AG10803 (cell line): ENCODE measurements around the gene SPRED1.

ENCODE experiments used
- DNase-seq: peaks from one replicate; pipeline ENCODE4 v3.0.0; 2010; ENCODE audit warnings: low read depth
- H3K4me3 ChIP-seq: 2 replicates; pipeline ENCODE4 v1.5.1; 2011; ENCODE audit warnings: mild to moderate bottlenecking, low read length, control low read depth
- TF ChIP-seq, protein P1 (sequence below): conservative IDR thresholded peaks from 2 replicates; pipeline ENCODE4 v1.5.1; 2011; ENCODE audit warnings: mild to moderate bottlenecking, low read length, control low read depth, inconsistent platforms

SPRED1 gene

DNA sequence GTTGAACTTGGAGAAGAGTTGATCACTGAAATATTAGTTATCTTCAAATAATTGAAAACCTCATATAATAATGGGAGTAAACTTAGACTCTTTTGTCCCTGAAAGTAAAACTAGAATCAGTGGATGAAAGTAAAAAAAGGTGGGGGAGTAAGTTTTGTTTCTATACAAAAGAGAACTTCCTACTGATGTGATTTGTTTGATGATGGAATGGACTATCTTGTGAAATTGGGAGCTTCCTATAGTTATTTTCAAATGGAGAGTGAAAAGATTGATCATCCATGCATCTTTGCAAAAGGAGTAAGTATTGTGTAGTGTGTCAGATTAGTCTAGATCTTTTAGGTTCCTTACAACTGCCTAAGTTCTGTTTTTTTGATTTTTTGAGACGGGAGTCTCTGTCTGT, 28.4 kb downstream of the SPRED1 start:
- no peak overlapping the region for H3K4me3 ChIP-seq
- no peak for DNase-seq
- TF ChIP-seq, protein P1, sequence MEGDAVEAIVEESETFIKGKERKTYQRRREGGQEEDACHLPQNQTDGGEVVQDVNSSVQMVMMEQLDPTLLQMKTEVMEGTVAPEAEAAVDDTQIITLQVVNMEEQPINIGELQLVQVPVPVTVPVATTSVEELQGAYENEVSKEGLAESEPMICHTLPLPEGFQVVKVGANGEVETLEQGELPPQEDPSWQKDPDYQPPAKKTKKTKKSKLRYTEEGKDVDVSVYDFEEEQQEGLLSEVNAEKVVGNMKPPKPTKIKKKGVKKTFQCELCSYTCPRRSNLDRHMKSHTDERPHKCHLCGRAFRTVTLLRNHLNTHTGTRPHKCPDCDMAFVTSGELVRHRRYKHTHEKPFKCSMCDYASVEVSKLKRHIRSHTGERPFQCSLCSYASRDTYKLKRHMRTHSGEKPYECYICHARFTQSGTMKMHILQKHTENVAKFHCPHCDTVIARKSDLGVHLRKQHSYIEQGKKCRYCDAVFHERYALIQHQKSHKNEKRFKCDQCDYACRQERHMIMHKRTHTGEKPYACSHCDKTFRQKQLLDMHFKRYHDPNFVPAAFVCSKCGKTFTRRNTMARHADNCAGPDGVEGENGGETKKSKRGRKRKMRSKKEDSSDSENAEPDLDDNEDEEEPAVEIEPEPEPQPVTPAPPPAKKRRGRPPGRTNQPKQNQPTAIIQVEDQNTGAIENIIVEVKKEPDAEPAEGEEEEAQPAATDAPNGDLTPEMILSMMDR: no peak

DNA sequence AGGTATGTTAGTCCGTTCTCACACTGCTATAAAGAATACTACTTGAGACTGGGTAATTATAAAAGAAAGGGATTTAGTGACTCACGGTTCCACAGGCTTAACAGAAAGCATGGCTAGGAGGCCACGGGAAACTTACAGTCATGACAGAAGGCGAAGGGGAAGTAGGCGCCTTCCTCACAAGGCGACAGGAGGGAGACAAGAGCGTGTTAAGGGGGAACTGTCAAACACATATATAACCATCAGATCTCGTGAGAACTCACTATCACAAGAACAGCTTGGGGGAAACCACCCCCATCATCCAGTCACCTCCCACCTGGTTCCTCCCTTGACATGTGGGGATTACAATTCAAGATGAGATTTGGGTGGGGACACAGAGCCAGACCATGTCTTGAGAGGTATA, 30.4 kb downstream of the SPRED1 start:
- no peak for DNase-seq
- TF ChIP-seq, protein P1: no peak
- H3K4me3 ChIP-seq: no peak overlapping the region

DNA sequence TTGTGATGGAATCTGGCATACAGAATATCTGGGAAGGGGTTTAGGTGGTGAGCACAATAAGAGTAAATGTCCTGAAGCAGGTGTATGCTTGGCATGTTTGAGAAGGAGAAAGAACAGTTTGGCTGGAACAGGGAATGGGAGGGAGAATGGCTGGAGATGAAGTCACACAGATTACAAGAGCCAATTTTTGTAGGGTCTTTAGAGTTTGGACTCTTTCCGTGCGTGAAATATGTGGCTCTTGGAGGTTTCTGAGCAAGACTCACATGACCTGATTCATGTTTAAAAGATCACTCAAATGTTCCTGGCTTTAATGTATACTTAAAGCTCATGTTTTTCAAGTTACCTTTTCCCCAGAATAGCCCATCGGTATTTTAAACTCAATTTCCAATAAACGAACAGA, 32.8 kb downstream of the SPRED1 start:
- no peak for DNase-seq
- TF ChIP-seq, protein P1: no peak

DNA sequence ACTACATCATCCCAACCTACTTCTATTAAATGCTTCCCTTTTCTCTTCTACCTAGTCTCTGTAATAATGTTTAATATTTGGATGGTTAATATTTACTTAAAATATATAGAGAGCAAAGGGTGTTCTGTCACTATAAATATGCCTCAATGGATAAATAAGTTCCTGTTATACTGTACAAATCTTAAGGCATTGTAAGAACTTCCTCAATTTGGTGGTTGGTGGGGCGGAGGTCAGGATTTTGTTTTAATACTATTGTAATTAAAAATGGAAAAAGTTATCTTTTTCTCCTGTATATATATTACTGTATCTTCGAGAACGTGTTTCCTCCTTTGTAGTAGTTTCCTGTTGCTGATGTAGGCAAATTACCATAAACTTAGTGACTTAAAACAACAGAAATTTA, 41.5 kb downstream of the SPRED1 start:
- TF ChIP-seq, protein P1: no peak
- DNase-seq: no peak
- H3K4me3 ChIP-seq: no peak overlapping the region

More for the DNA sequence above, 32.8 kb downstream of the SPRED1 start:
- no peak overlapping the region for H3K4me3 ChIP-seq

DNA sequence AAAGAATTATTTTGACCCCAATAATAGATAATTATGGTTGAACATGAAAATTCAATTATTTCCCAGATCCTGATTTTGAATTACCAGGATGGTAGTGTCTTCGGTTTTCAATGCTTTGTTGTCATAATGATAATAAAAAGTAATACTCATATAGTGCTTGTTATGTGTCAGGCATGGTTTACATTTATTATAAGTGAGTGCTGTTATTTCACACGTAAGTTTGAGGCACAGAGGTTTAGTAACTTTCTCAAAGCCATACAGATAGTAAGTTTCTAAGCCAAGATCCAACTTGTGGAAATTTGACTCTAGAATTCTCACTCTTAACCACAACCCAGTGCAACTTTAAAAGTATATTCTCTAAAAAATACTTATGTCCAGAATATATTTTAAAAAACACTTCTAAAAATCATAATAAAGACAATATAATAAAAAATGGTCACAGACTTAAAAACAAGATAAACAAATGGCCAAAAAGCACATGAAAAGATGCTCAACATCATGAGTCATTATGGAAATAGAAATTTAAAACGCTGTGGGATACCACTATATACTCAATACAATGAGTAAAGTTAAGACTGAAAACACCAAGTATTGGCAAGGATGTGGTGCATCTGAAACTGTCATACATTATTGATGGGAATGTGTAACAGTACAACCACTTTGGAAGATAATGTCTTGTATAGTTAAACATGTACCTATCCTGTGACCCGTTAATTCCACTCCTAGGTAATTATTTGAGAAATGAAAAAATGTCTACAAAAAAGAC, 45.2 kb downstream of the SPRED1 start:
- TF ChIP-seq, protein P1: no peak

DNA sequence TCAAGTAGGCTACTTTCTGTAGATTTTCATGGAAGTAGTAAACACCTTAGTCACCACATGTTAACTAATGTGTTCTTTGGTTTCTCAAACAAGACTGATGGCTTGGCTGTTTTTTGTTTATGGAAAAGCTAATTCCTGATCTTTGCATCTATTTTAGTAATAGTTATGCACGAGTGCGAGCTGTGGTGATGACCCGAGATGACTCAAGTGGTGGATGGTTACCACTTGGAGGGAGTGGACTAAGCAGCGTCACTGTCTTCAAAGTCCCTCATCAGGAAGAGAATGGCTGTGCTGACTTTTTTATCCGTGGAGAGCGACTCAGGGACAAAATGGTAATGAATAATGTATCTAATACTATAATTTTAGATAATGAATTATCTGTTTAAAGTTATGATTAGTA, 46.6 kb downstream of the SPRED1 start:
- no peak overlapping the region for H3K4me3 ChIP-seq
- peak; percentile 47 for DNase-seq
- TF ChIP-seq, protein P1: no peak

More for the DNA sequence above, 45.2 kb downstream of the SPRED1 start:
- no peak overlapping the region for H3K4me3 ChIP-seq
- DNase-seq: no peak

DNA sequence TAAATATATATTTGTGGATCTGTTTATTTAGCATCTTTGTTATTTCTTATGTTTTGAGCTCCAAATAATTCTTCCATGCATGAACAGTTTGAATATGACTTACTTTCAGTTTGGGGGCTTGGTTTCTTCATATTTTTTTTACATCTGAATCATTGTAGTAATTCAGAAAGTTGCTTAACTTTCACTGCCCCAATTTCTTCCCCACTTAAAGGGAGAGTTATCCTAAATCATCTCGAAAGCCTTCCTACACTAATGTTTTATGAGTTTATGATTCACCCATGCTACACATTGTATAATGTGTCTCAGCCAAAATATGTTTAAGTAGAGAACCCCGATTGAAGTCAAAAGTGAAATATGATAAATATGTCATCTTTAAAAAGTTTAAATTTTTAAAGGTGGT, 47.8 kb downstream of the SPRED1 start:
- TF ChIP-seq, protein P1: no peak
- H3K4me3 ChIP-seq: no peak overlapping the region
- peak; percentile 28 for DNase-seq
